ENCODE results near the gene ANKRD40. TPM values are rescaled to one million over a fixed set of nuclear protein-coding genes. Genes with fewer than 3 reads are reported as not detected.
A peak's percentile ranks its signal among the peaks of the same experiment; 100 is the strongest.

The ANKRD40 gene
- total and polyA plus RNA-seq, 12 donors: 14.9 to 46.4 (median 36.1) TPM

- Histone ChIP-seq H3K4me3 (no peak overlapping the region), H3K9me3 (replicated peaks in 1 of 3) (no peaks in the 10 kb centered on the region), H3K4me1 (replicated peaks in 1 of 2) (peaks cover 45 to 47% of the 10 kb centered on the region in 2 donors), H3K36me3 (replicated peaks in 1 of 2) (no peaks in the 10 kb centered on the region), H3K27me3 (no peaks in the 10 kb centered on the region), H3K27ac (no peak overlapping the region)
- intact Hi-C loops (cut with DNase I): no loop called here
- DNase-seq: no peak
- 90 to 96% (median 93%) methylated on average over 6 to 7 of the region's 7 CpGs for WGBS, 4 donors
- TF ChIP-seq CTCF (IDR thresholded peaks at IDR 0.05) (no peak), POLR2A (IDR thresholded peaks at IDR 0.05) (no peak)
These were observed 50.1 kb downstream of the ANKRD40 start for GRCh38 chr17:50657627-50658026.

GRCh38 chr17:50657054-50657453, 50.7 kb downstream of the ANKRD40 start:
- TF ChIP-seq CTCF (IDR thresholded peaks at IDR 0.05): no peak
- no peak for TF ChIP-seq POLR2A (IDR thresholded peaks at IDR 0.05)
- H3K36me3 ChIP-seq (replicated peaks in 1 of 2): no peaks in the 10 kb centered on the region
- peak overlapping the region in 1 of 5 donors; percentile 13 for H3K27ac ChIP-seq
- intact Hi-C loops (cut with DNase I): no loop called here
- DNase-seq: no peak
- WGBS, 4 donors: 91 to 96% (median 93%) methylated on average over 7 of the region's 7 CpGs
- no peak overlapping the region for H3K4me3 ChIP-seq
- H3K4me1 ChIP-seq (replicated peaks in 1 of 2): peaks cover 39 to 43% of the 10 kb centered on the region in 2 donors
- no peaks in the 10 kb centered on the region for H3K27me3 ChIP-seq
- no peaks in the 10 kb centered on the region for H3K9me3 ChIP-seq (replicated peaks in 1 of 3)

- no peaks in the 10 kb centered on the region for H3K9me3 ChIP-seq (replicated peaks in 1 of 3)
- H3K36me3 ChIP-seq (replicated peaks in 1 of 2): no peaks in the 10 kb centered on the region
- intact Hi-C loops (cut with DNase I): no loop called here
- 94 to 97% (median 95%) methylated on average over 5 of the region's 5 CpGs for WGBS, 4 donors
- no peak overlapping the region for H3K27ac ChIP-seq
- no peak for DNase-seq
- TF ChIP-seq CTCF (IDR thresholded peaks at IDR 0.05): no peak
- TF ChIP-seq POLR2A (IDR thresholded peaks at IDR 0.05): no peak
- no peak overlapping the region for H3K4me3 ChIP-seq
- peaks cover 33 to 37% of the 10 kb centered on the region in 2 donors for H3K4me1 ChIP-seq (replicated peaks in 1 of 2)
- no peaks in the 10 kb centered on the region for H3K27me3 ChIP-seq
These were observed 51.2 kb downstream of the ANKRD40 start for GRCh38 chr17:50656509-50656908.

- Histone ChIP-seq H3K4me1 (replicated peaks in 1 of 2) (peaks cover 6 to 10% of the 10 kb centered on the region in 2 donors), H3K9me3 (replicated peaks in 1 of 3) (no peaks in the 10 kb centered on the region), H3K36me3 (replicated peaks in 1 of 2) (no peaks in the 10 kb centered on the region), H3K27ac (no peak overlapping the region), H3K4me3 (no peak overlapping the region), H3K27me3 (no peaks in the 10 kb centered on the region)
- 70 to 86% (median 78%) methylated on average over 3 of the region's 3 CpGs for WGBS, 4 donors
- TF ChIP-seq POLR2A (IDR thresholded peaks at IDR 0.05) (no peak), CTCF (IDR thresholded peaks at IDR 0.05) (no peak)
- DNase-seq: no peak
- intact Hi-C loops (cut with DNase I): no loop called here
These were observed 54.0 kb downstream of the ANKRD40 start for GRCh38 chr17:50653738-50654137.
